HCT116 (cell line): ENCODE results near the gene TMEM179. TPM values are rescaled to one million over a fixed set of nuclear protein-coding genes. Genes with fewer than 3 reads are reported as not detected.

ENCODE experiments used
- ATAC-seq: fragments of 200-7000 bp; cut with Tn5 transposase; 2 replicates; pipeline ENCODE4 v1.9.1; 2020; ENCODE audit warnings: mild to moderate bottlenecking, moderate library complexity
- BruUV-seq: library from RNA; stranded (reverse); fragments of 400-500 nt; replicated peaks from 2 replicates; lab custom pipeline; 2021; lab: Mats Ljungman, UMichigan
- CTCF ChIA-PET: fragments of 300-600 bp; sonication (Branson Sonifier 250); formaldehyde crosslinking; loops from one replicate; lab custom pipeline; 2021; ENCODE audit warnings: antibody characterized with exemption; lab: Charles Lee
- POLR2A ChIA-PET: fragments of 300-600, 350-600 bp; sonication (Branson Sonifier 250); formaldehyde crosslinking; loops from one replicate; lab custom pipeline; 2021; ENCODE audit warnings: antibody characterized with exemption; lab: Charles Lee
- RAD21 ChIA-PET, 2 experiments: fragments of 300-600 bp; sonication (Branson Sonifier 250); formaldehyde crosslinking; loops; one replicate each; lab custom pipeline; 2023; ENCODE audit warnings: low total read pairs in 2 of 2; ENCODE audit not compliant: uncharacterized antibody in 2 of 2, unreplicated experiment in 2 of 2, low non-redundant PET in 1 of 2; lab: Charles Lee
- DNase-seq: peaks from one replicate; pipeline ENCODE4 v3.0.0-alpha.2; 2010; ENCODE audit warnings: low read depth, low spot score
- H2AFZ ChIP-seq: fragments of 200-600 bp; shearing (Covaris generic), sonication (generic); 2 replicates; pipeline ENCODE4 v1.6.1; 2017; ENCODE audit warnings: low read depth, mixed run types, mixed read lengths, antibody characterized with exemption, low read length; ENCODE audit not compliant: poor library complexity, severe bottlenecking
- H3K27ac ChIP-seq: 2 replicates; pipeline ENCODE4 v1.5.1; 2012; ENCODE audit warnings: low read depth, low read length
- H3K27me3 ChIP-seq: fragments of 200-600 bp; sonication (generic); 2 replicates; pipeline ENCODE4 v1.6.1; 2016; ENCODE audit warnings: mixed run types, low read length, mixed read lengths; ENCODE audit not compliant: insufficient read depth
- H3K36me3 ChIP-seq, 2 experiments: fragments of 200-500 bp in 1 of 2; fragments of 200-600 bp in 1 of 2; sonication (Bioruptor generic) in 1 of 2; sonication (generic) in 1 of 2; 2 replicates each; pipeline versions ENCODE4 v1.5.1 to v1.6.1; 2014 to 2016; ENCODE audit warnings: low read length in 2 of 2, inconsistent platforms in 1 of 2, mixed read lengths in 1 of 2, mixed run types in 1 of 2; ENCODE audit not compliant: insufficient read depth in 2 of 2, control insufficient read depth in 1 of 2
- H3K4me1 ChIP-seq, 2 experiments: fragments of 200-600 bp in 1 of 2; sonication (generic) in 1 of 2; 2 replicates each; pipeline versions ENCODE4 v1.5.1 to v1.6.1; 2012 to 2017; ENCODE audit warnings: low read length in 2 of 2, inconsistent platforms in 1 of 2, mild to moderate bottlenecking in 1 of 2, mixed read lengths in 1 of 2, mixed run types in 1 of 2, moderate library complexity in 1 of 2; ENCODE audit not compliant: insufficient read depth in 2 of 2, control insufficient read depth in 1 of 2
- H3K4me2 ChIP-seq: fragments of 200-600 bp; sonication (generic); 2 replicates; pipeline ENCODE4 v1.6.1; 2017; ENCODE audit warnings: mixed run types, low read length, mixed read lengths
- H3K4me3 ChIP-seq, 2 experiments: fragments of 200-600 bp in 1 of 2; sonication (generic) in 1 of 2; replicated peaks in 1 of 2; 2 replicates each; pipeline ENCODE4 v1.5.1; 2011 to 2016; ENCODE audit warnings: low read length in 2 of 2, control low read depth in 1 of 2, low read depth in 1 of 2, mild to moderate bottlenecking in 1 of 2, mixed read lengths in 1 of 2, mixed run types in 1 of 2
- H3K79me2 ChIP-seq: fragments of 200-600 bp; sonication (generic); 2 replicates; pipeline ENCODE4 v1.6.1; 2017; ENCODE audit warnings: mild to moderate bottlenecking, mixed run types, low read length, moderate library complexity, mixed read lengths; ENCODE audit not compliant: insufficient read depth
- H3K9ac ChIP-seq: fragments of 200-600 bp; sonication (generic); 2 replicates; pipeline ENCODE4 v1.6.1; 2016; ENCODE audit warnings: low read length, mixed read lengths
- H3K9me2 ChIP-seq: fragments of 200-600 bp; sonication (generic), shearing (Covaris generic); 2 replicates; pipeline ENCODE4 v1.6.1; 2017; ENCODE audit warnings: mixed run types, mild to moderate bottlenecking, moderate library complexity; ENCODE audit not compliant: insufficient read depth
- H3K9me3 ChIP-seq, 2 experiments: fragments of 200-500 bp in 1 of 2; fragments of 200-600 bp in 1 of 2; sonication (Bioruptor generic) in 1 of 2; sonication (generic) in 1 of 2; 2 replicates each; pipeline ENCODE4 v1.6.1; 2014 to 2017; ENCODE audit warnings: low read length in 2 of 2, mixed read lengths in 2 of 2, inconsistent platforms in 1 of 2, low read depth in 1 of 2, mild to moderate bottlenecking in 1 of 2, mixed run types in 1 of 2, moderate library complexity in 1 of 2; ENCODE audit not compliant: control insufficient read depth in 1 of 2, insufficient read depth in 1 of 2
- H4K20me1 ChIP-seq: fragments of 200-600 bp; sonication (generic), shearing (Covaris generic); 2 replicates; pipeline ENCODE4 v1.6.1; 2017; ENCODE audit warnings: mixed run types, mild to moderate bottlenecking, moderate library complexity; ENCODE audit not compliant: insufficient read depth
- CEBPB ChIP-seq: IDR thresholded peaks from 2 replicates; pipeline ENCODE4 v1.6.1; 2012; ENCODE audit warnings: low read depth
- EGR1 ChIP-seq: IDR thresholded peaks from 2 replicates; pipeline ENCODE4 v1.6.1; 2012; ENCODE audit warnings: low read depth
- EZH2 ChIP-seq: fragments of 200-600 bp; sonication (generic); IDR thresholded peaks from 2 replicates; pipeline ENCODE4 v1.6.1; 2017; ENCODE audit warnings: antibody characterized with exemption, mixed run types
- JUND ChIP-seq: IDR thresholded peaks from 2 replicates; pipeline ENCODE4 v1.6.1; 2012
- POLR2AphosphoS5 ChIP-seq: IDR thresholded peaks from 2 replicates; pipeline ENCODE4 v1.6.1; 2011; ENCODE audit warnings: mild to moderate bottlenecking, low read depth, low read length, moderate library complexity
- RAD21 ChIP-seq: IDR thresholded peaks from 2 replicates; pipeline ENCODE4 v1.6.1; 2012; ENCODE audit warnings: low read depth, mild to moderate bottlenecking
- SIN3A ChIP-seq: IDR thresholded peaks from 2 replicates; pipeline ENCODE4 v1.6.1; 2012; ENCODE audit warnings: low read depth
- SRF ChIP-seq: IDR thresholded peaks from 2 replicates; pipeline ENCODE4 v1.6.1; 2012; ENCODE audit warnings: low read depth
- YY1 ChIP-seq: IDR thresholded peaks from 2 replicates; pipeline ENCODE4 v1.6.1; 2011; ENCODE audit warnings: low read length, low read depth, moderate library complexity, mild to moderate bottlenecking; ENCODE audit not compliant: insufficient replicate concordance; ENCODE audit errors: extremely low read depth
- intact Hi-C: fragments of 100-400 bp; cut with micrococcal nuclease; formaldehyde crosslinking; loops from 2 replicates; pipeline ENCODE4 v1.10.0; 2022
- total RNA-seq: library from RNA; stranded (reverse); gene quantifications from one replicate; pipeline ENCODE4 v1.2.1, GENCODE V29; 2021; ENCODE audit not compliant: unreplicated experiment
- TF ChIP-seq, protein P1 (sequence below): IDR thresholded peaks from 2 replicates; pipeline ENCODE4 v1.6.1; 2012; ENCODE audit warnings: low read depth
- TF ChIP-seq, protein P2 (sequence below), 3 experiments: fragments of 200-600 bp in 1 of 3; sonication (generic) in 1 of 3; IDR thresholded peaks in 2 of 3; conservative IDR thresholded peaks in 1 of 3; 2 replicates each; pipeline ENCODE4 v1.5.1; 2012 to 2017; ENCODE audit warnings: low read depth in 2 of 3, low read length in 2 of 3, antibody characterized with exemption in 1 of 3, borderline replicate concordance in 1 of 3, control low read depth in 1 of 3, mild to moderate bottlenecking in 1 of 3, mixed read lengths in 1 of 3, mixed run types in 1 of 3, moderate library complexity in 1 of 3; ENCODE audit not compliant: insufficient read depth in 1 of 3

TMEM179 gene
- total RNA-seq, 1 experiment from 2014 or later, result not detected

DNA sequence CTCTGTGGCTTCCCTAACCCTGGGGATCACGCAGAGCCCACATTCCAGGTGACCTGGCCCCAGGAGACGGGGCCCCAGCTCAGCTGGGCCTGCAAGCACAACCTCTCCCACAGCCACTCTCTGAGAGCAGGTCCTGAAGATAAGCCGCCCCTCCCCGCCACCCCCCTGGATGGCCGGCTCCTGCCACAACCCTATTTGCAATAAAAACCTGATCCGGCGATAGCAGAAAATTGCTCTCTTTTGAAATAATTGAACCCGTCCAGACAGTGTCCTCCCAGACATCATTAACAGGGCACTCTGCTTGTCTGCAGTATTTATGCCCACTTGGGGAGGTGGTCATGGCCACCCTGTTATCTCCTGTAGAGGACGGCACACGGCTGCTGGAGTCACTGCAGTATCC is 20.0 kb downstream of the TMEM179 start:
- BruUV-seq, result no TSS peak
- no peak overlapping the region for H2AFZ ChIP-seq

More for the DNA sequence above, 20.0 kb downstream of the TMEM179 start:
- Histone ChIP-seq H3K36me3 (no peaks in the 10 kb centered on the region), H3K27me3 (no peaks in the 10 kb centered on the region), H3K9ac (no peak overlapping the region), H3K27ac (no peak overlapping the region), H3K9me3 (no peaks in the 10 kb centered on the region), H3K4me3 (no peak overlapping the region), H4K20me1 (no peaks in the 10 kb centered on the region), H3K4me1 (no peaks in the 10 kb centered on the region), H3K9me2 (no peaks in the 10 kb centered on the region), H3K4me2 (no peak overlapping the region), H3K79me2 (no peaks in the 10 kb centered on the region)
- DNase-seq (no peak), ATAC-seq (no peak)
- no peak for TF ChIP-seq RAD21
- TF ChIP-seq SRF, result no peak
- TF ChIP-seq, protein P1, sequence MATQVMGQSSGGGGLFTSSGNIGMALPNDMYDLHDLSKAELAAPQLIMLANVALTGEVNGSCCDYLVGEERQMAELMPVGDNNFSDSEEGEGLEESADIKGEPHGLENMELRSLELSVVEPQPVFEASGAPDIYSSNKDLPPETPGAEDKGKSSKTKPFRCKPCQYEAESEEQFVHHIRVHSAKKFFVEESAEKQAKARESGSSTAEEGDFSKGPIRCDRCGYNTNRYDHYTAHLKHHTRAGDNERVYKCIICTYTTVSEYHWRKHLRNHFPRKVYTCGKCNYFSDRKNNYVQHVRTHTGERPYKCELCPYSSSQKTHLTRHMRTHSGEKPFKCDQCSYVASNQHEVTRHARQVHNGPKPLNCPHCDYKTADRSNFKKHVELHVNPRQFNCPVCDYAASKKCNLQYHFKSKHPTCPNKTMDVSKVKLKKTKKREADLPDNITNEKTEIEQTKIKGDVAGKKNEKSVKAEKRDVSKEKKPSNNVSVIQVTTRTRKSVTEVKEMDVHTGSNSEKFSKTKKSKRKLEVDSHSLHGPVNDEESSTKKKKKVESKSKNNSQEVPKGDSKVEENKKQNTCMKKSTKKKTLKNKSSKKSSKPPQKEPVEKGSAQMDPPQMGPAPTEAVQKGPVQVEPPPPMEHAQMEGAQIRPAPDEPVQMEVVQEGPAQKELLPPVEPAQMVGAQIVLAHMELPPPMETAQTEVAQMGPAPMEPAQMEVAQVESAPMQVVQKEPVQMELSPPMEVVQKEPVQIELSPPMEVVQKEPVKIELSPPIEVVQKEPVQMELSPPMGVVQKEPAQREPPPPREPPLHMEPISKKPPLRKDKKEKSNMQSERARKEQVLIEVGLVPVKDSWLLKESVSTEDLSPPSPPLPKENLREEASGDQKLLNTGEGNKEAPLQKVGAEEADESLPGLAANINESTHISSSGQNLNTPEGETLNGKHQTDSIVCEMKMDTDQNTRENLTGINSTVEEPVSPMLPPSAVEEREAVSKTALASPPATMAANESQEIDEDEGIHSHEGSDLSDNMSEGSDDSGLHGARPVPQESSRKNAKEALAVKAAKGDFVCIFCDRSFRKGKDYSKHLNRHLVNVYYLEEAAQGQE, result no peak
- no peak for TF ChIP-seq YY1
- TF ChIP-seq POLR2AphosphoS5, result no peak
- TF ChIP-seq, protein P2, sequence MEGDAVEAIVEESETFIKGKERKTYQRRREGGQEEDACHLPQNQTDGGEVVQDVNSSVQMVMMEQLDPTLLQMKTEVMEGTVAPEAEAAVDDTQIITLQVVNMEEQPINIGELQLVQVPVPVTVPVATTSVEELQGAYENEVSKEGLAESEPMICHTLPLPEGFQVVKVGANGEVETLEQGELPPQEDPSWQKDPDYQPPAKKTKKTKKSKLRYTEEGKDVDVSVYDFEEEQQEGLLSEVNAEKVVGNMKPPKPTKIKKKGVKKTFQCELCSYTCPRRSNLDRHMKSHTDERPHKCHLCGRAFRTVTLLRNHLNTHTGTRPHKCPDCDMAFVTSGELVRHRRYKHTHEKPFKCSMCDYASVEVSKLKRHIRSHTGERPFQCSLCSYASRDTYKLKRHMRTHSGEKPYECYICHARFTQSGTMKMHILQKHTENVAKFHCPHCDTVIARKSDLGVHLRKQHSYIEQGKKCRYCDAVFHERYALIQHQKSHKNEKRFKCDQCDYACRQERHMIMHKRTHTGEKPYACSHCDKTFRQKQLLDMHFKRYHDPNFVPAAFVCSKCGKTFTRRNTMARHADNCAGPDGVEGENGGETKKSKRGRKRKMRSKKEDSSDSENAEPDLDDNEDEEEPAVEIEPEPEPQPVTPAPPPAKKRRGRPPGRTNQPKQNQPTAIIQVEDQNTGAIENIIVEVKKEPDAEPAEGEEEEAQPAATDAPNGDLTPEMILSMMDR (IDR thresholded peaks at IDR 0.05 in 2 of 3, conservative IDR thresholded peaks at IDR 0.05 in 1 of 3; ENCODE audit: borderline replicate concordance in 1 of 3, insufficient read depth in 1 of 3, low read depth in 2 of 3, low read length in 2 of 3), result no peak
- no peak for TF ChIP-seq JUND
- no peak for TF ChIP-seq EGR1
- TF ChIP-seq SIN3A, result no peak
- TF ChIP-seq CEBPB, result no peak
- no peak for TF ChIP-seq EZH2
- CTCF ChIA-PET, result no interaction called here
- POLR2A ChIA-PET, result no interaction called here
- intact Hi-C loops, result no loop called here
- RAD21 ChIA-PET, result no interaction called here
